Subcutaneous abdominal adipose tissue (tissue), 5 donors: Measurements from ENCODE around the gene LTBP2.

ENCODE experiments used
- H3K27ac ChIP-seq: one replicate; pipeline ENCODE4 v1.7.0; 2013; ENCODE audit warnings: low read depth, mild to moderate bottlenecking, inconsistent platforms, low read length, moderate library complexity
- H3K27me3 ChIP-seq, 5 donors: one replicate each; pipeline ENCODE4 v1.7.0; 2013; ENCODE audit warnings: low read length in 5 of 5, inconsistent platforms in 1 of 5; ENCODE audit not compliant: control insufficient read depth in 5 of 5, insufficient read depth in 4 of 5
- H3K36me3 ChIP-seq, 5 donors: one replicate each; pipeline ENCODE4 v1.7.0; 2013; ENCODE audit warnings: low read length in 5 of 5; ENCODE audit not compliant: control insufficient read depth in 5 of 5, insufficient read depth in 5 of 5
- H3K4me1 ChIP-seq, 5 donors: one replicate each; pipeline ENCODE4 v1.7.0; 2013; ENCODE audit warnings: low read length in 5 of 5, mild to moderate bottlenecking in 3 of 5, moderate library complexity in 1 of 5; ENCODE audit not compliant: control insufficient read depth in 5 of 5, insufficient read depth in 5 of 5
- H3K4me3 ChIP-seq, 5 donors: one replicate each; pipeline ENCODE4 v1.7.0; 2013; ENCODE audit warnings: low read length in 5 of 5, low read depth in 1 of 5
- H3K9ac ChIP-seq, 5 donors: one replicate each; pipeline ENCODE4 v1.7.0; 2013; ENCODE audit warnings: low read length in 5 of 5, mild to moderate bottlenecking in 4 of 5, moderate library complexity in 3 of 5
- H3K9me3 ChIP-seq, 5 donors: one replicate each; pipeline ENCODE4 v1.7.0; 2013; ENCODE audit warnings: low read length in 5 of 5; ENCODE audit not compliant: control insufficient read depth in 5 of 5
- donor health status: healthy.
- donor health status: healthy.
- donor health status: healthy.
- donor health status: healthy.
- donor health status: healthy.

Gene LTBP2

DNA sequence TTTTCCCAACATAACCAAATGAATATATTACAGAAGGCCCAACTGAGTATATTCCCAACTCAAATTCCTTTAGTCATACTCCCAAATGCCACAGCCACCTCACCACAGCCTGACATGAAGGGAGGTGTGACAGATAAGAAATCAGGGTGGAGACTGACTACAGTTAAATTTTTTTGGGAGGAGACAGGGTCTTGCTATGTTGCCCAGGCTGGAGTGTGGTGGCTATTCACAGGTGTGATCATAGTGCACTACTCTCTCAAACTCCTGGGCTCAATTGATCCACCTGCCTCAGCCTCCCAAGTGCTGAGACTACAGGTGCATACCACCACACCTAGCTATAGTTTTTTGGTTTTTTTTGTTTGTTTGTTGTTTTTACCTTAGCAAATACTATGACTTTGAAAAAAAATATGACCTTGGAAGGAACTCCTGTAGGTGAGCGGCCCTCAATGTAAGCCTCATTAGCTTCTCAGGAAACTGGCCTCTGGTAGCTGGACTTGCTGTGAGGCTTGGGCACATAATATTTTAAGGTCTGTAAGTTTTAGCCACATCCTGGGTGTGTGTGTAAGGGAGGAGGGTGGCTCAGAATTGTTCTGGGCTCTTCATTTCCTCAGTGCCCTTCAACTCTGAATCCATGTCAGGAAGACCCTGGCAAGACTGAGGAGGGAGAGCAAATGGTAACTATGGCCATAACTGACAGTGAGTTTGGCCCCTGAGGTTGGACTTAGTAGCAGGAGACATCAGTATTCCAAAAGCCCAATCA lies 39.1 kb upstream of the LTBP2 start:
- Histone ChIP-seq H3K27me3 (peaks cover 0 to 13% (median 10%) of the 10 kb centered on the region in 5 donors), H3K36me3 (no peaks in the 10 kb centered on the region), H3K4me3 (no peak overlapping the region), H3K4me1 (peaks cover 1 to 28% (median 21%) of the 10 kb centered on the region in 5 donors), H3K9ac (no peak overlapping the region), H3K9me3 (no peaks in the 10 kb centered on the region), H3K27ac (no peak overlapping the region)

DNA sequence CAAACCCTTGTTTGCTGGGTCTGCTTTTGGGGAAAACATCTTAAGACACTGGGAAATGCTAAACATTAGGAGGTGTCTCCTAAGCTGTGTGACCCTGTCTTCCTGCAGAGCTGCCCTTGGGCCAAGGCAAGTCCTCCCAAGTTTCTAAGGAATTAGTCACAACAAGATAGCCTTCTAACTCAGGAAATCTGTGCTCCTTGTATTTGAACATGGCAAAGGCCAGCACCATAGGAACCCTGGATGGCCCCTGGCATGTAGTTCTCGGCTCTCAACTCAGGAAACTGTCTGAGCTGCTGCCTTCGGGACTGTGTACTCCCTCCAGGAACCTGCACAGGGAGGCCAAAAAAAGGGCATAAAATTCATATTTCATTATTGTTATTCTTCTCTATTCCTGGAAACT lies 37.6 kb upstream of the LTBP2 start:
- Histone ChIP-seq H3K27ac (no peak overlapping the region), H3K27me3 (peaks cover 0 to 23% (median 19%) of the 10 kb centered on the region in 5 donors), H3K4me3 (no peak overlapping the region)

DNA sequence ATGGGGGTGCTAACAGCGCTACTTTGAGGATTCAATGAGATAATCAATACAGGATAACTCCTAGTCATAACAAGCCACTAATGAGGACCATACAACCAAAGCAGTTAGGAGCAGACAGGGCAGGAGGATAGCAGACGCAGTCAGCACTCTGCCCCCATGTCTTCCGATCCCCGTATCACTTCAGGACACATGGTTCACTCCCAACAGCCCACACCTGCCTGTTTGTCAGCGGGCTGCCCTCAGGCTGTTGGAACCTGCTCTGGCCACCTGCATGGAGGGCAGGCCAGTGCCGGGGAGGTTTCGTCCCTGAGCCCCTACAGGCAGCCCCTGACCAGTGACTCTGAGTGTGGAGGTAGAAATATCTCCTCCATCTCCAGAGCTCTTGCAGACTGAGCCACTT lies 37.1 kb upstream of the LTBP2 start:
- no peak overlapping the region for H3K4me3 ChIP-seq
- H3K27me3 ChIP-seq = peaks cover 0 to 23% (median 19%) of the 10 kb centered on the region in 5 donors
- H3K9ac ChIP-seq = no peak overlapping the region
- no peaks in the 10 kb centered on the region for H3K9me3 ChIP-seq
- no peak overlapping the region for H3K27ac ChIP-seq
- peaks cover 1 to 20% (median 15%) of the 10 kb centered on the region in 5 donors for H3K4me1 ChIP-seq
- no peaks in the 10 kb centered on the region for H3K36me3 ChIP-seq

More for the DNA sequence above, 37.6 kb upstream of the LTBP2 start:
- Histone ChIP-seq H3K9ac (no peak overlapping the region), H3K36me3 (no peaks in the 10 kb centered on the region), H3K4me1 (peaks cover 1 to 20% (median 12%) of the 10 kb centered on the region in 5 donors), H3K9me3 (no peaks in the 10 kb centered on the region)

DNA sequence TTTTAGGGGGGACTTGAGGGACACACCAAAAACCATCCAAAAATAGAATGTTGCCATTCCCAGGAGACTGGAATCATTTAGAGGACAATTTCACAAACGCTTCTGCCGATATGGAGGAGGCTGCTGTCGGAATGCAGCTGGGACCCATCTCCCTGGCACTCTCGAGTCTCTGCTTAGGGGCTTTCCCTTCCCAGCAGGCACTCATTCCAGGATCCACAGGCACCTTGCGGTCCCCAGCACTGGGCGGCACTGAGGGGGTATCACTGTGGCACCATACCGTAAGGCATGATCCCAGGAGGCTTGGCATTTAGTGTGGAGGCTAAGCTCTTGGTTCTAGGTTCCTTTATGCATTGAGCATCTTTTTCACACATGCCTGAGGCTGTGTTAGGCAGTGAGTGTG lies 36.6 kb upstream of the LTBP2 start:
- no peak overlapping the region for H3K9ac ChIP-seq
- no peak overlapping the region for H3K27ac ChIP-seq
- peaks cover 1 to 20% (median 15%) of the 10 kb centered on the region in 5 donors for H3K4me1 ChIP-seq

DNA sequence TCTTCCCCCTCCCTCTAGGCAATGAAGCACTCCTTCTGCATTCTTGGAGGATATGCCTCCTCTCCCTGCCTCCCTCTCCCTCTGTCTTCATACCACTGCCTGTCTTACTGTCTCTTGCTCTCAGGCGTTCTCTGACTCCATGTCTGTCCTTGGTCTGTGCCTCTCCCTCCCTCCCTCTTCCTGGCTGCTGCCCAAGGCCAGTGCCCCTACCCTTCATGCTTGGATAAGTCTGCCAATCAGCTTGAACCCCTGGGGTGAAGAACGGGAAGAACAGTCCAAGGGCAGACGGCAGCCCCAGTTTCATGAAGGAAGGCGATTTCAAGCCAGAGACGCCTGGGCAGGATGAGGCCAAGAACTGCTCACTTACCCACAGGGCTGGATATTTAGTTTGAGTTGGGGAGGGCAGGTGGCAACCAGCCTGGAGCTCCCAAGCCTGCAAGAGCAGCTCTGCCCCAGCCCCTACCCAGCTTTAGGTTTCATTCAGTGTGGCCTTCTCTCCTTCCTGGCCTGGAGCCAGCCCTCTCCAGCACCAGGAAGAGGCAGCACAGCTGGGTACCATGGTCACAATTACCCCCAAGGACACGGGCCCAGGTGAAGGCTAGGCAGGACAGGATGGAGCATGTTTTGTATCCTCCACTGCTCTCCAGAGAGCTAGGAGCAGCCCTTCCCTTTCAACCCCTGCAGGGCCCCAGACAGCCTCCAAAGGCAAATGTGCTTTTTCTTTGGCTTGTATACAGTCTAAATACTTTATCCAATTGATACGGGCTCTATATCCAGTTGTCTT lies 35.8 kb upstream of the LTBP2 start:
- Histone ChIP-seq H3K27me3 (peaks cover 0 to 23% (median 19%) of the 10 kb centered on the region in 5 donors), H3K27ac (no peak overlapping the region), H3K4me3 (no peak overlapping the region), H3K36me3 (no peaks in the 10 kb centered on the region), H3K9ac (no peak overlapping the region), H3K4me1 (peaks cover 1 to 19% (median 15%) of the 10 kb centered on the region in 5 donors), H3K9me3 (no peaks in the 10 kb centered on the region)

More for the DNA sequence above, 36.6 kb upstream of the LTBP2 start:
- Histone ChIP-seq H3K9me3 (no peaks in the 10 kb centered on the region), H3K36me3 (no peaks in the 10 kb centered on the region), H3K4me3 (no peak overlapping the region), H3K27me3 (peaks cover 0 to 23% (median 19%) of the 10 kb centered on the region in 5 donors)

DNA sequence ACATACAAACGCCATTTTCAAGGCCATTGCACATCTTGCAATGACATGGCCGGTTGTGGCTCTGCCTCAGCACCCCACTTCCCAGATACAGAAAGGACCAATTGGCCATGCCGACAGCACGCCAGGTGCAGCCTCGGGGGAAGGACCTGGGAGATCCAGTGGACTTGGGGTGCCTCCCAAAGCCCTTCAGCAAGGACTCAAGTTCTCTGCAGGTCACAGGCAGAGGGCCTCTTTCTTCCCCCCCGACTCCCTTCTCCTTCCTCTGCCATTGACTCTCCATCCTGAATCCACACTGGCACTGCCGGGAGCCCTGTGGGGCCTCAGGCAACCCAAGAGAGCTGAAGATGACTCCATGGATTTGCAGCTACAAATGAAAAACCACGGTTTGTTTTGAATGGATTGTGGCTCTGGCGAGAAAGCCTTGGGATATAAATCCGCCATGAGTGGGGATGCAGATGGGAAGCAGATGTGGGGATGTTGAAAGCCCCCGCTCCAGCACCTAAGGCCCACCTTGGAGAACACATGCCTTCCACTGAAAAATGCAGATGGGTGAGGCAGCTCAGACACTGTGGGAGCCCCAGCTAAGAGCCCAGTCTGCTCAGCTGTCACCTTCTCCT lies 35.1 kb upstream of the LTBP2 start:
- Histone ChIP-seq H3K4me3 (no peak overlapping the region), H3K36me3 (no peaks in the 10 kb centered on the region), H3K9ac (no peak overlapping the region), H3K4me1 (peaks cover 1 to 19% (median 17%) of the 10 kb centered on the region in 5 donors), H3K27ac (no peak overlapping the region), H3K9me3 (no peaks in the 10 kb centered on the region), H3K27me3 (peaks cover 0 to 23% (median 19%) of the 10 kb centered on the region in 5 donors)

DNA sequence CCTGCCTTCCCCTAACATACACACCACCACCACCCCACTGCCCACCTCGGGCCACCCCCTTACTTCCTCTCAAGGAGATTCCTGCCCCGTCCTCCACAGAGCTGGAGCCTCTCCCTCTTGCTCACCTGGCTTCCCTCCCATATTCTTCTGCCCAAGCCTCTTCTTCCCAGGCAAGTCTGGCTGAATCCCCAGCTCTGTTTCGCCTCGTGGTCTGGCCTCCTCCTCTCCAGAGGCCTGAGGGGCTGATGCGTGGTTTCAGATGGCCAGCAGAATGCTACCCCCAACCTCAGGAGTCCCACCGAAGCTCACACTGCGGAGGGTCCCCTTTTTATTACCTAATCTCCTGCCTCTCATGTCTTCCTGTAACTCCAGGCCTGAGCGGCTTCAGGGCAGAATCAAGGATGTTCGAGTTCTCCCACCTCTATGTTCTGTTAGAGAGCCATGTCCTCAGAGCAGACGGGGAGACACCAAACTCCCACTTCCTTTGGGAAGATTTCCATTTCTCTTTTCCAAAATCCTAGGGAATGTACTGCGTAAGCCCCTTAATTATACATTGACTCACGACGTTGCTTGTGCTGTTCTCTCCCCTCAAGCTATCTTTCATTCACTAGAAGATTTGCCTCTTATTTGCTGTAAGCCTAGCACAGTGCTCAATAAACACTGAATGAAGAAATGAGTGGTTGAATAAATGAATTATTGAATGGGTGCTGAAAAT lies 33.9 kb upstream of the LTBP2 start:
- no peak overlapping the region for H3K9ac ChIP-seq
- no peaks in the 10 kb centered on the region for H3K36me3 ChIP-seq
- peaks cover 0 to 23% (median 19%) of the 10 kb centered on the region in 5 donors for H3K27me3 ChIP-seq
- no peak overlapping the region for H3K4me3 ChIP-seq
- H3K9me3 ChIP-seq = no peaks in the 10 kb centered on the region
- H3K27ac ChIP-seq = no peak overlapping the region
- H3K4me1 ChIP-seq = peaks cover 3 to 31% (median 27%) of the 10 kb centered on the region in 5 donors

DNA sequence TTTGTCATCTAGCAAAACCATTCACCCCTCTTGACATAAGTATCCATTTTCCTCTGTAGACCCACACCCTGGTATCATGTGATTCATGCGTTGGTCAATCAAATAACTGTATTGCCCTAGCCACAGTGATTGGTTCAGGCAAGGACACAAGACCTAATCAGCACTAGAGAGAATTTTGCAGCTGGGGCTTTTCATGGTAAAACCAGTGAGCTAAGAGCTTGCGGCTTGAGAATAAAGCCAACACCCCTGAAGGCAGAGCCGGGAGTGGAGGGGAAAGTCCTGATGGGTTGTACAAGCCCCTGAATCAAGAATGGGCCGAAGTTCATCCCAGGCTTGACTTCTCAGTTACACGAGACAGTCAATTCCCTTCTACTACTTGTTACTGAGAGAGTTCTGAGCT lies 33.2 kb upstream of the LTBP2 start:
- H3K27me3 ChIP-seq = peaks cover 0 to 23% (median 19%) of the 10 kb centered on the region in 5 donors
- H3K4me1 ChIP-seq = peaks cover 3 to 34% (median 30%) of the 10 kb centered on the region in 5 donors
- H3K27ac ChIP-seq = no peak overlapping the region
- no peaks in the 10 kb centered on the region for H3K9me3 ChIP-seq
- H3K36me3 ChIP-seq = no peaks in the 10 kb centered on the region
- no peak overlapping the region for H3K4me3 ChIP-seq
- no peak overlapping the region for H3K9ac ChIP-seq

DNA sequence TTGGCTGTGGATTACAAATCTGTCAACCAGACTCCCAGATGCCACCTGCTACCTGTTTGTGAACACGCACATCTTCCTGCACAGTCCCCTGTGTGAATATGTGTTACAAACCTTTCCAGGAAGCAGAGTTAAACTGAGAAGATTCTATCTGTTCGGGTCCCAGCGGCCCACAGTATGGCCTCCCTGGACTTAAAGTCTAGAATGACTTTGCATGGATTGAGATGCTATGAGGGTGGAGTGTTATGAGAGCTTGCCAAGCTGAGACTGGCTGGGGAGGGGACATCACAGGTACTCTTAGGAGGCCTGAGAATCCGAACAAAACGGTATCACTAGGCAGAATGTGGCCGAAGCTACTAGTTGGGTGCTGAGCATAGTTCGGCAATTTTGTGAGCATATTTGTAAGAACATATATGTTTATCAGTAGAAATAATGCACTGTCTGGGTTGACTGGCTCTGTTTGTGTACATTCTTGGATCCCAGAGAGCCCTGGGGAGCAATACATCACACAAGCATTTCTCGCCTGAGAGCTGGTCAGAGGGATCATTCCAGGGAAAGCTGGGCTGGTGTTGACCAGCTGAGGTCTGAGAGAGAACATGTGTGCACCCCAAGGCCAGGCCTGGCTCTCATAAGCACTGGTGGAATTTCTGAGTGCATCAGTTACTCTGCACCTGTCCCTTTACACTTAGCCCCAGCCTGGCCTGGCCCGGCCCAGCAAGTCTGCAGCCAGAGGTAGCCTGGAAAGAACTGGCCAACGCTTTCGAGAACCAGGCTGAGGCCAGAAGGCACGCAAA lies 29.8 kb upstream of the LTBP2 start:
- no peaks in the 10 kb centered on the region for H3K36me3 ChIP-seq
- peaks cover 2 to 45% (median 37%) of the 10 kb centered on the region in 5 donors for H3K4me1 ChIP-seq
- no peaks in the 10 kb centered on the region for H3K9me3 ChIP-seq
- H3K27me3 ChIP-seq = peaks cover 0 to 10% (median 9%) of the 10 kb centered on the region in 5 donors
- H3K4me3 ChIP-seq = no peak overlapping the region
- H3K27ac ChIP-seq = no peak overlapping the region
- H3K9ac ChIP-seq = peak overlapping the region in 1 of 5 donors; percentile 11
